Renal cortex interstitium (tissue), 11 donors: Measurements from ENCODE around the gene THUMPD1. TPM values are rescaled to one million over a fixed set of nuclear protein-coding genes. Genes with fewer than 3 reads are reported as not detected.
"Not testable (repeated sequence)": the region's sequence is repeated elsewhere in the genome, so short reads cannot be mapped to it uniquely, and the experiment has no call there.

Source experiments
- DNase-seq, 11 donors: peaks; one replicate each; pipeline ENCODE4 v3.0.0-alpha.2; 2013; ENCODE audit warnings: low read depth in 9 of 11, low spot score in 4 of 11; ENCODE audit errors: extremely low read depth in 1 of 11
- polyA plus RNA-seq, 3 donors: library from polyadenylated mRNA; unstranded; fragments of 120-200 nt; gene quantifications; one replicate each; pipeline ENCODE4 v1.2.1, GENCODE V29; 2013; ENCODE audit not compliant: insufficient read length in 3 of 3

Gene THUMPD1
- polyA plus RNA-seq, 3 donors: 71.4 to 79.5 (median 72.6) TPM

DNA sequence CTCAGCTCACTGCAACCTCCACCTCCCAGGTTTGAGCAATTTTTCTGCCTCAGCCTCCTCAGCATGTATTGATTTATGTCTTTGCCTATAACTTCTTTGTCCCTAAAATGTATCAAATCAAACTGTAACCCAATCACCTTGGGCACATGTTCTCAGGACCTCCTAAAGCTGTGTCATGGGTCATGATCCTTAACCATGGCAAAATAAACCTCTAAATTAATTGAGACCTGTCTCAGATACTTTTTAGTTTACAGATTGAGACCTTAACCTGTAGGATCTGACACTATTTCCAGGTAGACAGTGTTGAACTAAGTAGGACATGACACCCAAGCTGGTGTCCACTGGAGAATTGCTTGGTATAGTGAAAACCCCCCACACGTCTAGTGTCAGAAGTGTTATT lies 19.6 kb upstream of the THUMPD1 start:
- no peak for DNase-seq

GRCh38 chr16:20760346-20760745 lies 18.7 kb upstream of the THUMPD1 start:
- peak in 2 of 11 donors; percentile 32 to 42 for DNase-seq

DNA sequence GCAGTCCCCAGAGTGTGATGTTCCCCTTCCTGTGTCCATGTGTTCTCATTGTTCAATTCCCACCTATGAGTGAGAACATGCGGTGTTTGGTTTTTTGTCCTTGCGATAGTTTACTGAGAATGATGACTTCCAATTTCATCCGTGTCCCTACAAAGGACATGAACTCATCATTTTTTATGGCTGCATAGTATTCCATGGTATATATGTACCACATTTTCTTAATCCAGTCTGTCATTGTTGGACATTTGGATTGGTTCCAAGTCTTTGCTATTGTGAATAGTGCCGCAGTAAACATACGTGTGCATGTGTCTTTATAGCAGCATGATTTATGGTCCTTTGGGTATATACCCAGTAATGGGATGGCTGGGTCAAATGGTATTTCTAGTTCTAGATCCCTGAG lies 14.2 kb upstream of the THUMPD1 start:
- DNase-seq: not testable (repeated sequence)

DNA sequence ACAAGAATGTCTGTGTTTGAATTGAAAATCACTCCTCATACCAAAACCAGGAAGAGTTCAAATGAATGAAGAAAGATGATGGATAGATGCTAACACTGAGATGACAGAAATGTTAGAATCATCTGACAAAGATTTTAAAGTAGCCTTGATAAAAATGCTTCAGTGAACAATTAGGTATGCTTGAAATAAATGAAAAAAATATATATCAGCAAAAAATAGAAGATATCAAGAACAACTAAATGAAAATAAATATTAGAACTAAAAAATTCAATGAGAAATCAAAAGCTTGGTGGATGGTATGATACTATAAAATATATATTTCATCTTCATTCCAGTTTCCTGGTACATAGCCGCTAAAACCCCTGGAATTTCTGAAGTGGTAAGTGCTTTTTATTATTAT lies 13.6 kb upstream of the THUMPD1 start:
- DNase-seq: no peak

GRCh38 chr16:20753727-20754126 lies 12.1 kb upstream of the THUMPD1 start:
- DNase-seq: no peak

DNA sequence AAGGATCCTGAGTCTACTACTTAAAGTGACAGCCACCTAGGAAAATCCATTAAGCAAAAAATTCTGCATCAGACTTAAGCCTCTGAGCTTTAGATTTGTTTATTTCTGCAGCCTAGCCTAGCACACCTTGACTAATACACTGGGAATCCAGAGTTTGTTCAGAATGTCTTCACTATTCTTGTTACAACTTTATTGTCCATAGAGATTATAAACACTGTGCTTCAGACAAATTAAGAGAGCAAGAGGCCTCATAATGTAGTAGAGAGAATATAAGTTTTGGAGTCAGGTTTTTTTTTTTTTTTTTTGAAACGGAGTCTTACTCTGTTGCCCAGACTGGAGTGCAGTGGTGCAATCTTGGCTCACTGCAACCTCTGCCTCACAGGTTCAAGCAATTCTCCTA lies 8.9 kb upstream of the THUMPD1 start:
- DNase-seq: no peak

- no peak for DNase-seq
Observed at GRCh38 chr16:20749474-20749873, 7.9 kb upstream of the THUMPD1 start.

- no peak for DNase-seq
Observed at GRCh38 chr16:20747030-20747816, 5.6 kb upstream of the THUMPD1 start.

- DNase-seq: no peak
Observed at GRCh38 chr16:20746461-20746860, 4.8 kb upstream of the THUMPD1 start.

GRCh38 chr16:20744922-20745440 lies 3.4 kb upstream of the THUMPD1 start:
- no peak for DNase-seq

DNA sequence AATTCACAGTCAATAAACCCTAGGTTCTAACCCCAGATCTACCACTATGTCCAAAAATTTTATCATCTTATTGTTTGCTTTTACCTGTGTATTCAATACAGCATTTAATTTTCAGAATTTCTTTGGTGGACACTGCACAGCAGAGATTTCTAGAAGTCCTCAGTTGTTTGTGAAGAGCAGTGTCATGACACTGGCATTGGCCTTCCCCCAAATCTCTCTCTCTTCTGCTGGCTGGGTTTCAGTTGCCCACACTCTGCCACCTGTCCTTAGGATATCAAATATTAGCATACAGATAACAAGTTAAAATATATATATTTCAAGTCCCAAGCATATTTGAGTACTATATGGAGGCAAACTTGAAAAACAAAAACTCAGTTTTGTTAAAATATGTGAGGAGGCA lies 2.0 kb upstream of the THUMPD1 start:
- no peak for DNase-seq

- DNase-seq: peak; percentile 47 to 81 (median 73)
Observed at GRCh38 chr16:20740901-20741521, 607 bp downstream of the THUMPD1 start.

DNA sequence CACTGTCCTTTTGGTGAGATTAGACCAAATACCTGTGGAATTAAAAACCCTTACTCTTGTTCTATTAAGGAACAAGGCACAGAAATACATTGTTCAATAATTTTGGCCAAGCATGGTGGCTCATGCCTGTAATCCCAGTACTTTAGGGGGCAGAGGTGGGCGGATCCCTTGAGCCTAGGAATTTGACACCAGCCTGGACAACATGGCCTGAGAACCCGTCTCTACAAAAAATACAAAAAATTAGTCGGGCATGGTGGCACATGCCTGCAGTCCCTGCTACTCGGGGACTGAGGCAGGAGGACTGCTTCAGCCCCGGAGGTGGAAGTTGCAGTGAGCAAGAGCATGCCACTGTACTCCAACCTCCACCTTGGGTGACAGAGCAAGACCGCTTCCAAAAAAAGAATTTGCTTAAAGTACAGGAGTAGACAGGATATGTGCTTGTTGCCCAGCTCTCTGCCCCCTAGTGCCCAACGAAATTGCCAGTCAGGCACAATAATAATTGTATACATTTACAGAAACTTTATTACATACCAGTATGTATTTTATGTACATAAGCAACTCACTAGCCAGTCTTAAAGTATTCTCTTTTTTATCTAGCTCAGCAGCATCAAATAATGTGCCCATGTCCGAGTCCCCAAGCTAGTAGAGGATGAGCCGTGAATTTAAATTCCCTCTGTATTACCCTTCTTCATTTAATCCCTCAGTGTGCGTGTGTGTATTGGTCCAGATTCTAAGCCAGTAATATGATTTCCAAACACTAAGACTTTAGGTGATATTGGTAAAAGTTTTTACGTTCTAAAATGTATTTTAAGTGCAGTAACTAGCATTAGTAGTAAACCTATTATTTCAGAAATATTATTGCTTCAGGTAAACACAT lies 1.4 kb downstream of the THUMPD1 start:
- no peak for DNase-seq

GRCh38 chr16:20735490-20735889 lies 6.1 kb downstream of the THUMPD1 start:
- DNase-seq: no peak

DNA sequence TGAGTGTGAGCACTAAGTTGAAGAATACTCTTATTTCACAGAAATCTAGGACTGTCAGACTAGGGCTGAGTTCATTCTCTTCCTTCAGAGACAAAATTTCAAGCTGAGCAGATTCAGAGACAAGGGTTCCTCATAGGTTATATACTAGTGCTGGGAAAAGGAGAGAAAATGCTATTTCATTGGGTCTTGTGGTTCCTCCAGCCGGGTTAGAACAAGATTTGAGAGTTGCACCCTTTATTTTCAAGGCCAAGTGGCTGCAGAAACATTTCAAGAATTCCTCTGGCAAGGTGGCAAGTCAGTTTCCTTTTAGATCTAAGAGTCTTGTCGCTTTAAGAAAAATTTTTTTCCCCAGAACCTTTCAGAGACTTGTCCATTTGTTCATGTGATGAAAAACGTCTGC lies 6.8 kb downstream of the THUMPD1 start:
- no peak for DNase-seq

GRCh38 chr16:20734056-20734455 lies 7.6 kb downstream of the THUMPD1 start:
- no peak for DNase-seq

GRCh38 chr16:20729141-20729540 lies 12.5 kb downstream of the THUMPD1 start:
- DNase-seq: no peak

DNA sequence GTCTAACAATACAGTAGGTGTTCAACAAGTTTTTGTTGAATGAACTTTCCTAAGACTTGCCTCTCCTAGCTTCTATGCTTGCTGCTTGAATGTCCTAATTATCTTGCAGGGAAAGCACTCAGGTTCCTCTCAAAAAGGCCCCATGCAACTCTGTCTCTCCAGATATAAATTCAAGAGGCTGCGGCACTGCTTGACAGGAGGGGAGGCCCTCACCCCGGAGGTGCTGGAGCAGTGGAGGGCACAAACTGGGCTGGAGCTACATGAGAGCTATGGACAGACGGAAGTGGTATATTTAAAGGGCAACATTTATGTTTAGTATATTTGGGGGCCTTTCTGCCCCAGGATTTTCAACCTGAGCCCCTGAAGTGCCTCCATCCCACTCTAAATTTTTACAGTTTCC lies 14.4 kb downstream of the THUMPD1 start:
- no peak for DNase-seq

GRCh38 chr16:20726661-20727060 lies 15.0 kb downstream of the THUMPD1 start:
- DNase-seq: no peak

- DNase-seq: no peak
Observed at GRCh38 chr16:20720251-20720650, 21.4 kb downstream of the THUMPD1 start.
